Activated naive CD8-positive, alpha-beta T cell treated with anti-CD3 and anti-CD28 coated beads, Interleukin-2, amount 10 ng/mL, durations not matched to agents 7 days and 5 days (primary cell): Measurements from ENCODE around the gene SLC17A7. TPM values are rescaled to one million over a fixed set of nuclear protein-coding genes. Genes with fewer than 3 reads are reported as not detected.

Experiments
- ATAC-seq: fragments of 150-1000 bp; cut with Tn5 transposase; one replicate; pipeline ENCODE4 v1.10.0; 2021; ENCODE audit warnings: low read depth, moderate library complexity
- POLR2A ChIA-PET: fragments of 350-600 bp; sonication (Branson Sonifier 250); formaldehyde crosslinking; loops from one replicate; lab custom pipeline; 2021; ENCODE audit warnings: antibody characterized with exemption; lab: Charles Lee
- DNase-seq: peaks from one replicate; pipeline ENCODE4 v3.0.0; 2021
- H3K27ac Mint-ChIP-seq: one replicate; pipeline ENCODE4 v1.8.0; 2022; ENCODE audit warnings: mild to moderate bottlenecking, mixed read lengths
- H3K27me3 Mint-ChIP-seq: one replicate; pipeline ENCODE4 v1.8.0; 2022; ENCODE audit warnings: mild to moderate bottlenecking, moderate library complexity, mixed read lengths
- H3K36me3 Mint-ChIP-seq: one replicate; pipeline ENCODE4 v1.8.0; 2021; ENCODE audit warnings: mild to moderate bottlenecking, mixed read lengths
- H3K4me1 Mint-ChIP-seq: one replicate; pipeline ENCODE4 v1.8.0; 2021; ENCODE audit warnings: mixed read lengths
- H3K4me3 Mint-ChIP-seq: one replicate; pipeline ENCODE4 v1.8.0; 2022; ENCODE audit warnings: mild to moderate bottlenecking, moderate library complexity, mixed read lengths
- H3K9me3 Mint-ChIP-seq: one replicate; pipeline ENCODE4 v1.8.0; 2021; ENCODE audit warnings: mixed read lengths
- total RNA-seq, 2 experiments: library from RNA; stranded (reverse); gene quantifications; one replicate each; pipeline ENCODE4 v1.2.3, GENCODE V29; 2021

The SLC17A7 gene
- total RNA-seq, 2 experiments from 2014 or later, result 0.14 to 0.25 TPM

DNA sequence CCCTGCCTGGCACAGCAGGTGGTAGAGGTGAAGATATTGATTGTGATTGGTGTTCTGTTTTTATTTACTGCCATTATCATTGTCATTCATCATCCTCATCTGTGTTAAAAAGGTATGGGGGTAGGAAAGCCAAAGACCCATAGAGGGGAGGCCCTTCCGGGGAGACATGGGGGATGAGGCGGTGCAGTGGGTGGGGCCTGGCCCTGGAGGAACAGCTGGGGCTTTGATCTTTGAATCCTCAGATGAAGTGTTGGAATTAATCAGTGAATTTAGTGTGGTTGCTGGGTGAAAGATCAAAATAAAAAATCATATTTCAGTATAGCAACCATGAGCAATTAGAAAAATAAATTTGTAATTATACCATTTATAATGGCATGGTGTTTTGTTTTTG is 25.5 kb downstream of the SLC17A7 start:
- POLR2A ChIA-PET, result interaction anchor here (1.3 kb wide), 1 partner anchor 55 kb away, joined by 3 read pairs; no protein-coding TSS in a partner anchor
- Mint-ChIP-seq H3K9me3 (no peaks in the 10 kb centered on the region), H3K36me3 (no peaks in the 10 kb centered on the region), H3K27ac (peak overlapping the region; percentile 57), H3K27me3 (peaks cover 35% of the 10 kb centered on the region), H3K4me1 (peaks cover 14% of the 10 kb centered on the region), H3K4me3 (no peak overlapping the region)
- DNase-seq, result no peak
- ATAC-seq, result no peak

DNA sequence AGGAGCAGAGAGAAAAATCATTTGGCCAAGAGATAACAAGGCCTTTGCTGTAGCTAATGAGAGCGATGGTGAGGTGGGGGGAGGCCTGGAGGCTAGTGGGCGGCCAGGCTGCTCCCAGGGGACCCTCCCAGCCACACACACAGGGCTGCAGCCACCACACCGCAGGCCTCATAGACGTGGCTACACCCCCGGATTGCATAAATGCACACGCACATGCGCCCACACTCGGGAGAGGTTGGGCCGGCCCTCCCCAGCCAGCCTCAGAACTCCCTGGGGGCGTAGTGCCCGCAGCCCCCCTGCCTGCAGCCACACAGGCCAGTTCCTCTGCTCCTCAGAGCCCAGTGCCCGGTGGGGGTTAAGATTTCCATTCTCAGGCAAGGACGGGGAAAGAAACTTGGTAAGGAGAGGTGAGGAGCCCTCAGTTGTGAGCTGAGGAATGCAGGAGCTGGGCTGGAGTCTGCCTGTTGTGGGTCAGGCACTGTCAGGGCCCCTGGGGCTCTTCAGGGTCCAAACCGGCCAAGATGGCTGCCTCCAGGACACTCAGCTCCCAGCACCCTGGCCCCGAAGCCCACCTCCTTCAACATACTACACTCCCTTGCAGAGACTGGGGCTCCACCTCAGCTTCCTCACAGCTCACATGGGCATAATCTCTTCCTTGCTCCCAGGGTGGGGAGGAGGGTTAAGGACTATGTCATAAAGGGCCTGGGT is 26.1 kb downstream of the SLC17A7 start:
- ATAC-seq, result no peak
- no peak overlapping the region for H3K4me3 Mint-ChIP-seq
- peaks cover 15% of the 10 kb centered on the region for H3K4me1 Mint-ChIP-seq
- no peaks in the 10 kb centered on the region for H3K9me3 Mint-ChIP-seq
- POLR2A ChIA-PET, result no interaction called here
- no peaks in the 10 kb centered on the region for H3K36me3 Mint-ChIP-seq
- H3K27me3 Mint-ChIP-seq, result peaks cover 30% of the 10 kb centered on the region
- H3K27ac Mint-ChIP-seq, result no peak overlapping the region
- DNase-seq, result no peak

DNA sequence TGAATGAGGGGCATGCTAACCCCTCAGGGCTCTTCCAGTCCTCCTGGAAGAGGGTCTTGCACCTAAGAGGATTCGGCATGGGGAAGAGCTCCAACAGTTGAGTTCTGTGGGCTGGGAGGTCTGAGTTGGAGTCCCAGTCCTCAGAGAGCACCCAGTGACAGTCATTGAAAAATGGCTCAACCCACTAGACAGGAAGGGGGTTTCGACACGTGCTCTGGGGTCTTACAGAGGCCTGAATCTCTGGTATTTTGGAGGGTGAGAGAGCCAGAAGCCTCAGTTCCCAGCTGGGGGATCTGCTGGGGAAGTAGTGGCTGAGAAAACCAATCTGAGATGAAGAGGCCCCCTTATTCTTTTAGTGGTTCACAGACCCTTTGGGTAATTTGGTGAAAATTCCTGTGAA is 27.1 kb downstream of the SLC17A7 start:
- Mint-ChIP-seq H3K36me3 (no peaks in the 10 kb centered on the region), H3K27me3 (peaks cover 20% of the 10 kb centered on the region), H3K9me3 (no peaks in the 10 kb centered on the region), H3K4me1 (peaks cover 25% of the 10 kb centered on the region), H3K4me3 (no peak overlapping the region), H3K27ac (no peak overlapping the region)
- POLR2A ChIA-PET, result no interaction called here
- no peak for DNase-seq
- ATAC-seq, result no peak

DNA sequence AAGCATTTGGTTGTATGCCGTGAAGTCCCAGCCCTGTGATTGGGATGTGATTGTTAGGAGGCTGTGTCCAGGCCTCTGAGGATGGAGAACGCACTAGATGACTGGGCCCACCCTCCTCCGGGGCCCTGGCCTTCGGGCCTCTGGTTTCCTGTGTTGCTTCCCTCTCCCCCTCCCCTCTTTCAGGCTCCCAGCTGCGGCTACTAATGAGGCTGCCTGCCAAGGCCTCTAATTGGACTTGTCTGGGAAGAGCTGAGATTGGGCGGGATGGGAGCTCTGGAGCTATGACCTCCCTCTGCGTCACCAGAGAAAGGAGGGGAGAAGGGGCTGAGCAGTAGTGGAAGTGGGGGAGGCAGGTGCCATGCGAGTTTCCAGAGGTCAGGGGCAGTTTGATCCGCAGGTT is 28.0 kb downstream of the SLC17A7 start:
- no peak overlapping the region for H3K4me3 Mint-ChIP-seq
- H3K27me3 Mint-ChIP-seq, result peaks cover 11% of the 10 kb centered on the region
- H3K36me3 Mint-ChIP-seq, result no peaks in the 10 kb centered on the region
- no peaks in the 10 kb centered on the region for H3K9me3 Mint-ChIP-seq
- peaks cover 33% of the 10 kb centered on the region for H3K4me1 Mint-ChIP-seq
- ATAC-seq, result no peak
- no peak overlapping the region for H3K27ac Mint-ChIP-seq
- POLR2A ChIA-PET, result interaction anchor here (1.4 kb wide), 1 partner anchor 9 kb away, joined by 4 read pairs; the partner anchor contains the start of gene PTH2
- DNase-seq, result no peak

DNA sequence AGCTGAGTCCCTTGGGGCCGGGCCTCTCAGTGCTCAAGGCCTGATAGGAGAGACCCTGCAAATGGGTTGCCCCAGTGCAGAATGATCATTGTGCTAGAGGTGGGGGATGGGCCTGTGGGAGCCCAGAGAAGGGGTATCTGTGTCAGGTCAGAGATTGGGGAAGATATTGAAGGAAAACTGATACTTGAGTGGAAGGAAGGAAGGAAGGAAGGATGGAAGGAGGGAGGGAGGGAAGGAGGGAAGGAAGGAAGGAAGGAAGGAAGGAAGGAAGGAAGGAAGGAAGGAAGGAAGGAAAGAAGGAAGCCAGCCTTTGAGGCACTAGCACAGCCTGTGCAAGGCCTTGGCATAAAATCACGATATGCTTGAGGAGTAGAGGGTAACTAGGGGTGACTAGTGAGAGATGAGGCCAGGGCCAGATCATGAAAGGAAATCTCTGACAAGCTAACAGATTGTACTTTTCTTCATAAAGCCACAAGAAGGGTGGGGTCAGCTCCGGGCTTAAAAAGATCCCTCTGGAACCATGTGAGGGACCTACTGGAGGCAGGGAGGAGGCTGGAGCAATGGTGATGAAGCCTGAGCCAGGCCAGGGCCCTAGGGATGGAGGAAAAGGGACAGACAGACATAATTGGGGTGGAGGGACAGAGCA is 29.5 kb downstream of the SLC17A7 start:
- Mint-ChIP-seq H3K9me3 (no peaks in the 10 kb centered on the region), H3K36me3 (no peaks in the 10 kb centered on the region), H3K4me1 (peaks cover 42% of the 10 kb centered on the region), H3K4me3 (no peak overlapping the region), H3K27ac (peak overlapping the region; percentile 59), H3K27me3 (peaks cover 7% of the 10 kb centered on the region)
- DNase-seq, result no peak
- POLR2A ChIA-PET, result interaction anchor here (1.7 to 3.2 kb wide), 2 partner anchors 12 to 15 kb away, joined by 6 to 16 read pairs; partner anchors contain the start of genes GFY and PTH2
- no peak for ATAC-seq

DNA sequence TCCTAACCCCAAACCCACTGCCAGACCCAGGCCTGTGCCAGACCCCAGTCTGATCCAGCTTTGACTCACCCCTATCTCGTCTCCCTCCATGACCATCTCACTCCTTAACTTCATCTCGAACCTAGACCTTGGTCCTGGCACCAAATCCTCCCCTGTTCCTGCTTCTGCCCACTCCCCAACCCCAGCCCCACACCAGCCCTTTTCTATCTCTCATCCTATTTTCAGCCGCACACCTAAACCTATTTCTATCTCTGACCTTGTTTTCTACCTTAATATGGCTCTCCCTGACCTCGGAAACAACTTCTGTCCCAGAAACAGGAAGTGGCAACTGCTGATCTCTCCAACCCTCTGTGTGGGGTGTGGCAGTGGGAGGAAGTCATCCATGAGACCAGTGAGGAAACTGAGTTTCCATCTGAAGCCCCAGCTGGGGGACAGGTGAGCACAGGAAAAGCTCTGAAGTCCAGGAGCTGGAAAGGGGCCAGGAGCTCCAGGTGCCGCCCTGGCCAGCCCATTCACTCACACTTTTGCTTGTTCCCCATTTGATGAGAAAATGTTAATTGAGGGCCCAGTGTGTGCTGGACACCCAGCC is 31.8 kb downstream of the SLC17A7 start:
- peaks cover 4% of the 10 kb centered on the region for H3K27me3 Mint-ChIP-seq
- peak overlapping the region; percentile 88 for H3K27ac Mint-ChIP-seq
- no peaks in the 10 kb centered on the region for H3K36me3 Mint-ChIP-seq
- DNase-seq, result no peak
- H3K4me1 Mint-ChIP-seq, result peaks cover 43% of the 10 kb centered on the region
- ATAC-seq, result peak; percentile 73
- POLR2A ChIA-PET, result interaction anchor here (0.6 to 3.2 kb wide), 5 partner anchors 17 to 76 kb away, joined by 3 to 16 read pairs (median 3); partner anchors contain the start of genes ALDH16A1 and GFY
- H3K4me3 Mint-ChIP-seq, result peak overlapping the region; percentile 77
- H3K9me3 Mint-ChIP-seq, result no peaks in the 10 kb centered on the region

DNA sequence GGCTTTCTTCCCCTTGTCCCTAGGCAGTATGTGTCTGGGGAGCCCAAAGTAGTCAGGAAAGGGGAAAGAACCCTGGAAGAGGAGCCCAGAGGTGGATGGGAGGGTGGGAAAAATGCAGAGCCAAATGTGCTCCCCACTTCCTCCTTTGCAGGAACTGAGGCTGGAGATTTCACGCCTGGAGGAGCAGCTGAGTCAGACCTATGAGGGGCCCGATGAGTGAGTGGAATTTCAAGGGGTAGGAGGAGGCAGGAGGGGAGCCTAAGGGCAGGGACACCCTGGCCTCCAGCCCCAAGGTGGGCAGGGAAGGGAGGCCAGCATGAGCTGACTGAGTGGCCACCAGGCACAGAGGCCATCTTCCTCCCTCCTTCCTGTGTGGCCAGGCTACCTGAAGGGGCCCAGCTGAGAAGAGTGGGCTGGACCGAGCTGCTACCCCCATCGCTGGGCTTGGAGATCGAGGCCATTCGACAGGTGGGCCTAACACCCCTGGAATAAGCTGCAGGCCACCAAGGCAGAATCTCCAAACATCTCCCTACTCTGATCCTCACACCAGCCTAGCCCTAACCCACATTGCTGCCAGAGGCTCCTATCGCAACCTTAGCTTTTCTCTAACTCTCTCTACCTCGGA is 32.4 kb downstream of the SLC17A7 start:
- no peaks in the 10 kb centered on the region for H3K9me3 Mint-ChIP-seq
- POLR2A ChIA-PET, result interaction anchor here (0.6 to 3.2 kb wide), 4 partner anchors 17 to 75 kb away, joined by 3 to 16 read pairs (median 3); partner anchors contain the start of genes ALDH16A1 and GFY
- ATAC-seq (no peak), DNase-seq (no peak)
- peaks cover 43% of the 10 kb centered on the region for H3K4me1 Mint-ChIP-seq
- peak overlapping the region; percentile 88 for H3K27ac Mint-ChIP-seq
- H3K36me3 Mint-ChIP-seq, result no peaks in the 10 kb centered on the region
- H3K27me3 Mint-ChIP-seq, result peaks cover 5% of the 10 kb centered on the region
- H3K4me3 Mint-ChIP-seq, result peak overlapping the region; percentile 77

DNA sequence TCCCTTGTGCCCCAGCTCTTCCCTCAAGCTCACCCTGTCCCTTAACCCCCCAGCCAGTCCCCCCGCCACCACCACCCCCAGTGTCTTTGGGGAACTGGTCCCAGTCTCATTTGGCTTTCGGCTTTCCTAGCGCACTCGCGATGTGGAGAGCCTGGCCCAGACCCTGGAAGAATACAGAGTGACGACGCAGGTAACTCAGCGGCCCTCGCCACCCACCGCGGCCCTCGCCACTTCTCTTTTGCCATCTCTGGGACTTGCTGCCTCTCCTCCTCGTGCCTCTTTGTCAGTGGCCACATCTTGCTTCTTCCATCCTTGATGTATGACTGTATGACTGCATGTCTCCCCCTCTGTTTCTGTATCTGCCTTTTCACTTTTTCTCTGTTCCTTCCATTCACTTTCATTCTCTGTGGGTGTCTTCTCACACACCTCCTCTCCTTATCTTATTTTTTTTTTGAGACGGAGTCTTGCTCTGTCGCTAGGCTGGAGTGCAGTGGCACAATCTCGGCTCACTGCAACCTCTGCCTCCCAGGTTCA is 33.8 kb downstream of the SLC17A7 start:
- DNase-seq (no peak), ATAC-seq (no peak)
- POLR2A ChIA-PET, result interaction anchor here (0.9 kb wide), 1 partner anchor 62 kb away, joined by 3 read pairs; no protein-coding TSS in a partner anchor
- Mint-ChIP-seq H3K9me3 (no peaks in the 10 kb centered on the region), H3K36me3 (no peaks in the 10 kb centered on the region), H3K27ac (no peak overlapping the region), H3K27me3 (peaks cover 6% of the 10 kb centered on the region), H3K4me1 (peaks cover 43% of the 10 kb centered on the region), H3K4me3 (no peak overlapping the region)

DNA sequence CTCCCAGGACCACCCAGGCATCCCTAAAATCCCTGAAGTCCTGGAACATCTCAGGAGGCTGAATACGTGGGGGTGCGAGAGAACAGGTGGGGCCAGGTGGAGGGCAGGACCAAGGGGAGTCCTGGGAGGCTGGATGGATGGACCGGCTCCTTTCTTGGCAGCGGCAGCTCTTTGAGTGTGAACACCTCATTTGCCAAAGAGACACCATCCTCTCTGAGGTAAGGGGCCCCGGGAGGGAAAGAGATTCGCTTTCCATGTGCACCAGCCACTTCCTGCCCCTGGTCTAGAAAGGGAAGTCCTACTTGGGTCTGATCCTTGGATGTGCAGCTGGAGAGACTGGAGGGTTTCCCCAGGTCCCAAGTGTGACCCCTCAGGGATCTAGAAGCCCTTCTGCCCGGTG is 34.2 kb downstream of the SLC17A7 start:
- H3K9me3 Mint-ChIP-seq, result no peaks in the 10 kb centered on the region
- no peak overlapping the region for H3K4me3 Mint-ChIP-seq
- DNase-seq, result no peak
- no peak for ATAC-seq
- peaks cover 42% of the 10 kb centered on the region for H3K4me1 Mint-ChIP-seq
- H3K36me3 Mint-ChIP-seq, result no peaks in the 10 kb centered on the region
- H3K27ac Mint-ChIP-seq, result no peak overlapping the region
- peaks cover 6% of the 10 kb centered on the region for H3K27me3 Mint-ChIP-seq
- POLR2A ChIA-PET, result interaction anchor here (0.5 kb wide), 1 partner anchor 403 kb away, joined by 3 read pairs; no protein-coding TSS in a partner anchor

DNA sequence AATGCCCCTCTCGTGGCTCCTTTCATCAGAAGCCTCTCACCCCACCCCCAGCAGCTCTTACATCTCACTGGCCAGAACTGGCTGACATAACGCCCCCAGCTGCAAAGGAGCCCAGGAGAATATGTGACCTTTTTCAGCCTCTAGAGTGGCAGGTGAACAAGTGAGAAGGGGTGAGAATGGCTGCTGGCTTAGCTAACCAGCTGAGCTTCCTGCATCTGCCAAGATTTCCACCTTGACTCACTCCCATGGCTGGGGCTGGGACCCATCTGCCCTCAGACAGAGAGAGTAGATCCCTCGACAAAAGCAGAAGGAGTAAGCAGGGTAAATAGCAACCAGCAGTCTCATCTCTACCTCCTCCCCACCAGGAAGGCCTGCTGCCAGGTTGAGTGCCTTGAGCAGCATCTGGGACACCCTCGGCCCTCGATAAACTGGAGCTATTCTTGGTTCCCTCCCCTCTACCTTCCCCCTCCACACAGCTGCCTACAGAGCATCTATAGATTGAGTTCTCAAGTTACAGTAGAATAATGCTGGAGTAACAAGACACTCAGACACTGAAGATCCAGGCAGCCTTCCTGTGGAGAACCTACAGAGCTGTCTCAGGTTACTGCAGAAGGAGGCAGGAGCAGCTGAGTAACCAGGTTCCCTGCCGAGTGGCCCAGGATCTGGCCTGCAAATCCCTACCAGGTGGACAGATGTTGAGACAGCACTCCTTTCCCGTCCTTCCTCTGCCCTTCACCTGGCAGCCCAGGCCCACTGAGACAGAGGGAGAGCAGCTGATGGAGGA is 37.7 kb downstream of the SLC17A7 start:
- DNase-seq, result no peak
- Mint-ChIP-seq H3K36me3 (no peaks in the 10 kb centered on the region), H3K27ac (no peak overlapping the region), H3K4me1 (peaks cover 16% of the 10 kb centered on the region), H3K9me3 (no peaks in the 10 kb centered on the region), H3K4me3 (no peak overlapping the region), H3K27me3 (peaks cover 6% of the 10 kb centered on the region)
- POLR2A ChIA-PET, result interaction anchor here (0.6 to 0.9 kb wide), 2 partner anchors 50 to 91 kb away, joined by 3 read pairs; partner anchors contain the start of gene ALDH16A1
- no peak for ATAC-seq

DNA sequence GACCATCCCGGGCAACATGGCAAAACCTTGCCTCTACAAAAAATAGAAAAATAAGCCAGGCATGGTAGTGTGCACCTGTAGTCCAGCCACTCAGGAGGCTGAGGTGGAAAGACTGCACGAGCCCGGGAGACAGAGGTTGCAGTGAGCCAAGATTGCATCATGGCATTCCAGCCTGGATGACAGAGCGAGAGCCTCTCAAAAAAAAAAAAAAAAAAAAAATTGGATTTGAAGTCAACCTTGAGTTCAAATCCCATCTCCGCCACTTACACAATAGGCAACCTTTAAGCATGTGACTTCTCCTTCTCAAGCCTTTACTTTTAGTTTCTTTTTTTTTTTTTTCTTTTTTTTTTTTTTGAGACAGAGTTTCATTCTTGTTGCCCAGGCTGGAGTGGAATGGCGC is 41.3 kb downstream of the SLC17A7 start:
- no peak for ATAC-seq
- H3K27me3 Mint-ChIP-seq, result peaks cover 11% of the 10 kb centered on the region
- H3K4me3 Mint-ChIP-seq, result no peak overlapping the region
- no peaks in the 10 kb centered on the region for H3K9me3 Mint-ChIP-seq
- POLR2A ChIA-PET, result no interaction called here
- peaks cover 6% of the 10 kb centered on the region for H3K4me1 Mint-ChIP-seq
- no peak overlapping the region for H3K27ac Mint-ChIP-seq
- DNase-seq, result no peak
- H3K36me3 Mint-ChIP-seq, result no peaks in the 10 kb centered on the region

DNA sequence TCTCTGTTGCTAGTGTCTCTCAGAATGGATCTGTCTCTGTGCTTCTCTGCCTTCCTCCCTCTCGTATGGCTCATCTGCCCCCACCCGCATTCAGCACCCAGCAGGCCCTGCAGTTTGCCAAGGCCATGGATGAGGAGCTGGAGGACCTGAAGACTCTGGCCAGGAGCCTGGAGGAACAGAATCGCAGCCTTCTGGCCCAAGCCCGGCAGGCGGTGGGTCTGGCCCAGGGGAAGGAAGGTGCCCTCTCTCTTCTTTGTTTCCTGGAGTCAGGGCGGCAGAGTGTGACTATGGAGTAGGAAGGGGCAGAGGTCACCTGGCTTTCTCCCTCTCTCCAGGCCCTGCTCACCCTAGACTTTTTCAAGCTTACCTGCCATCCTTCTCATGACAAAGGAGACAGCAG is 42.4 kb downstream of the SLC17A7 start:
- Mint-ChIP-seq H3K9me3 (no peaks in the 10 kb centered on the region), H3K4me1 (peaks cover 6% of the 10 kb centered on the region), H3K27me3 (peaks cover 10% of the 10 kb centered on the region), H3K36me3 (no peaks in the 10 kb centered on the region), H3K27ac (no peak overlapping the region), H3K4me3 (no peak overlapping the region)
- POLR2A ChIA-PET, result no interaction called here
- DNase-seq (no peak), ATAC-seq (no peak)
